ENCODE results near the gene ALDH1L2.
"Not testable (repeated sequence)": the region's sequence is repeated elsewhere in the genome, so short reads cannot be mapped to it uniquely, and the experiment has no call there.

- not testable (repeated sequence) for TF ChIP-seq CTCF, POLR2A (IDR thresholded peaks at IDR 0.05)
Measured at GRCh38 chr12:104977688-104978087, 106.6 kb downstream of the ALDH1L2 start.
